H9 (cell line): Measurements from ENCODE around the gene FLT3LG. TPM values are rescaled to one million over a fixed set of nuclear protein-coding genes. Genes with fewer than 3 reads are reported as not detected.

Source experiments
- DNase-seq: peaks from one replicate; pipeline ENCODE4 v3.0.0-alpha.2; 2017
- H2AFZ ChIP-seq: one replicate; pipeline ENCODE4 v1.6.1; 2013; ENCODE audit warnings: mild to moderate bottlenecking, low read length, control low read depth, moderate library complexity
- H2AK5ac ChIP-seq: 2 replicates; pipeline ENCODE4 v1.6.1; 2013; ENCODE audit warnings: low read length, control low read depth, mixed read lengths; ENCODE audit not compliant: insufficient read length
- H2BK120ac ChIP-seq: one replicate; pipeline ENCODE4 v1.6.1; 2013; ENCODE audit warnings: low read depth, mild to moderate bottlenecking, low read length, control low read depth, inconsistent platforms; ENCODE audit not compliant: poor library complexity, severe bottlenecking
- H2BK12ac ChIP-seq: 2 replicates; pipeline ENCODE4 v1.6.1; 2013; ENCODE audit warnings: low read length, control low read depth, mixed read lengths, low read depth; ENCODE audit not compliant: insufficient read length
- H2BK15ac ChIP-seq: 2 replicates; pipeline ENCODE4 v1.6.1; 2013; ENCODE audit warnings: low read depth, low read length, control low read depth
- H2BK20ac ChIP-seq: one replicate; pipeline ENCODE4 v1.6.1; 2013; ENCODE audit warnings: low read depth, mild to moderate bottlenecking, low read length, control low read depth, inconsistent platforms; ENCODE audit not compliant: poor library complexity, severe bottlenecking
- H2BK5ac ChIP-seq: 2 replicates; pipeline ENCODE4 v1.6.1; 2013; ENCODE audit warnings: low read length, control low read depth, mixed read lengths; ENCODE audit not compliant: insufficient read length
- H3K14ac ChIP-seq: 2 replicates; pipeline ENCODE4 v1.6.1; 2013; ENCODE audit warnings: low read length, control low read depth; ENCODE audit not compliant: insufficient read depth
- H3K18ac ChIP-seq: 2 replicates; pipeline ENCODE4 v1.6.1; 2013; ENCODE audit warnings: low read depth, mild to moderate bottlenecking, mixed read lengths, low read length, control low read depth; ENCODE audit not compliant: insufficient read length
- H3K23ac ChIP-seq: 2 replicates; pipeline ENCODE4 v1.6.1; 2013; ENCODE audit warnings: low read length, control low read depth, mixed read lengths, low read depth; ENCODE audit not compliant: insufficient read length
- H3K23me2 ChIP-seq: 2 replicates; pipeline ENCODE4 v1.6.1; 2013; ENCODE audit warnings: low read depth, mild to moderate bottlenecking, mixed read lengths, low read length, control low read depth; ENCODE audit not compliant: insufficient read length, poor library complexity, severe bottlenecking
- H3K27ac ChIP-seq: 2 replicates; pipeline ENCODE4 v1.5.1; 2013; ENCODE audit warnings: low read length, control low read depth, mixed read lengths, low read depth; ENCODE audit not compliant: insufficient read length
- H3K27me3 ChIP-seq: 2 replicates; pipeline ENCODE4 v1.6.1; 2013; ENCODE audit warnings: low read length, control low read depth, inconsistent platforms; ENCODE audit not compliant: insufficient read depth
- H3K4ac ChIP-seq: 2 replicates; pipeline ENCODE4 v1.6.1; 2013; ENCODE audit warnings: low read depth, mild to moderate bottlenecking, control low read depth, inconsistent platforms, low read length, moderate library complexity
- H3K4me1 ChIP-seq: 2 replicates; pipeline ENCODE4 v1.6.1; 2013; ENCODE audit warnings: low read length, control low read depth, inconsistent platforms; ENCODE audit not compliant: insufficient read depth
- H3K4me2 ChIP-seq: 2 replicates; pipeline ENCODE4 v1.6.1; 2013; ENCODE audit warnings: low read length, control low read depth, mixed read lengths; ENCODE audit not compliant: insufficient read length, insufficient read depth
- H3K56ac ChIP-seq: 2 replicates; pipeline ENCODE4 v1.6.1; 2013; ENCODE audit warnings: low read depth, mild to moderate bottlenecking, mixed read lengths, low read length, control low read depth; ENCODE audit not compliant: insufficient read length
- H3K79me1 ChIP-seq: 2 replicates; pipeline ENCODE4 v1.6.1; 2013; ENCODE audit warnings: low read depth, mild to moderate bottlenecking, moderate library complexity, low read length, control low read depth, inconsistent platforms; ENCODE audit not compliant: insufficient read depth, poor library complexity, severe bottlenecking
- H3K79me2 ChIP-seq: 2 replicates; pipeline ENCODE4 v1.6.1; 2013; ENCODE audit warnings: low read length, control low read depth, inconsistent platforms; ENCODE audit not compliant: insufficient read depth
- H3K9ac ChIP-seq: 2 replicates; pipeline ENCODE4 v1.6.1; 2013; ENCODE audit warnings: low read length, control low read depth, mixed read lengths; ENCODE audit not compliant: insufficient read length; ENCODE audit errors: extremely low read depth
- H3K9me3 ChIP-seq: one replicate; pipeline ENCODE4 v1.6.1; 2013; ENCODE audit warnings: low read depth, low read length, inconsistent platforms; ENCODE audit not compliant: control insufficient read depth
- H3T11ph ChIP-seq: one replicate; pipeline ENCODE4 v1.6.1; 2013; ENCODE audit warnings: mild to moderate bottlenecking, low read length, control low read depth, inconsistent platforms
- H4K20me1 ChIP-seq: one replicate; pipeline ENCODE4 v1.6.1; 2013; ENCODE audit not compliant: control insufficient read depth, insufficient read length, insufficient read depth
- H4K5ac ChIP-seq: 2 replicates; pipeline ENCODE4 v1.6.1; 2013; ENCODE audit warnings: low read depth, mild to moderate bottlenecking, mixed read lengths, low read length, control low read depth; ENCODE audit not compliant: insufficient read length
- H4K8ac ChIP-seq: replicated peaks from 2 replicates; pipeline ENCODE4 v1.6.1; 2013; ENCODE audit warnings: low read length, control low read depth, mixed read lengths, low read depth; ENCODE audit not compliant: insufficient read length
- H4K91ac ChIP-seq: 2 replicates; pipeline ENCODE4 v1.6.1; 2013; ENCODE audit warnings: low read depth, mild to moderate bottlenecking, moderate library complexity, mixed read lengths, low read length, control low read depth; ENCODE audit not compliant: insufficient read length
- H3K27ac Mint-ChIP-seq, 3 experiments: 2 replicates in 2 of 3; 3 replicates in 1 of 3; pipeline ENCODE4 v1.8.0; 2020 to 2021; ENCODE audit warnings: mixed read lengths in 3 of 3, mild to moderate bottlenecking in 1 of 3, moderate library complexity in 1 of 3
- H3K27me3 Mint-ChIP-seq: 2 replicates; pipeline ENCODE4 v1.8.0; 2021; ENCODE audit warnings: low read depth, mild to moderate bottlenecking, moderate library complexity, mixed read lengths
- H3K36me3 Mint-ChIP-seq, 3 experiments: 2 replicates in 2 of 3; 3 replicates in 1 of 3; pipeline ENCODE4 v1.8.0; 2020 to 2021; ENCODE audit warnings: low read depth in 3 of 3, mixed read lengths in 3 of 3; ENCODE audit not compliant: insufficient read depth in 1 of 3
- H3K4me1 Mint-ChIP-seq, 2 experiments: 2 replicates each; pipeline ENCODE4 v1.8.0; 2020; ENCODE audit warnings: mixed read lengths in 2 of 2
- H3K4me3 Mint-ChIP-seq, 2 experiments: 2 replicates in 1 of 2; 3 replicates in 1 of 2; pipeline ENCODE4 v1.8.0; 2020 to 2021; ENCODE audit warnings: mild to moderate bottlenecking in 2 of 2, mixed read lengths in 2 of 2, moderate library complexity in 1 of 2
- H3K9me3 Mint-ChIP-seq, 2 experiments: 2 replicates in 1 of 2; 3 replicates in 1 of 2; pipeline ENCODE4 v1.8.0; 2020; ENCODE audit warnings: mild to moderate bottlenecking in 2 of 2, mixed read lengths in 2 of 2, moderate library complexity in 1 of 2
- WGBS: extraction: QIAGEN DNeasy Blood & Tissue Kit; methylation state at CpG from one replicate; pipeline ENCODE4 v1.1.7; 2013; ENCODE audit warnings: missing lambda C conversion rate, low lambda C conversion rate, mixed read lengths; ENCODE audit not compliant: insufficient read length; ENCODE audit errors: extremely low coverage; 5-methylcytosine and 5-hydroxymethylcytosine counted together
- total RNA-seq: library from RNA; stranded (reverse); gene quantifications from 2 replicates; pipeline ENCODE4 v1.2.1, GENCODE V29; 2021
- TF ChIP-seq, protein P1 (sequence below): fragments of 200-600 bp; sonication (generic); conservative IDR thresholded peaks from 3 replicates; pipeline ENCODE4 v1.8.0; 2021; ENCODE audit warnings: antibody characterized with exemption, mild to moderate bottlenecking

Gene FLT3LG
- total RNA-seq, 1 experiment from 2014 or later: 2.1 TPM

DNA sequence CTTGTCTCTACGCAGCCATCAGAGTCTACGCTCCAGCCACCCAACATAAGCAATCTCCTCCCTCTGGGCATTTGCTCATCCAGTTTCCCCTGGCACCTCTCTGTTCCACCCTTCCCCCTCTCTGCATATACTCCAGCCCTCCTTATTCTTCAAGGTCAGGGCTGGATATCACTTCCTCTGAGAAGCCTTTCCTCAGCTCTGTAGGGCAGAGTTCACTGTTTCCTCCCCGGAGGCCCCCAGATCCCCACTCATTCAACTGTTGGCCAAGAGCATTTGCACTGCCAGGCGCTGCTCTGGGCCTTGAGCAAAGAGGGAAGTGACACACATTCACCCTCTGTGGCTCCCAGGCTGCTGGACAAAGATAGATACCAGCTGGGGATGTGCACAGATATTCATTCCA is 41.8 kb downstream of the FLT3LG start:
- H3K23me2 ChIP-seq: peaks cover 15% of the 10 kb centered on the region
- no peak overlapping the region for H3K27ac ChIP-seq
- H3T11ph ChIP-seq: no peak overlapping the region
- no peak for DNase-seq
- H3K4me1 ChIP-seq: no peaks in the 10 kb centered on the region
- H4K20me1 ChIP-seq: no peaks in the 10 kb centered on the region
- H3K27me3 ChIP-seq: no peaks in the 10 kb centered on the region
- no peak overlapping the region for H3K4ac ChIP-seq
- H3K4me3 Mint-ChIP-seq: peak overlapping the region in 1 of 2 experiments; percentile 2; a peak in 1 of 5 replicates
- H2BK20ac ChIP-seq: no peak overlapping the region
- no peak overlapping the region for H2AK5ac ChIP-seq
- H3K36me3 Mint-ChIP-seq: peaks cover 6 to 32% (median 18%) of the 10 kb centered on the region in 3 experiments; a peak in 6 of 7 replicates
- no peaks in the 10 kb centered on the region; a peak in 1 of 5 replicates for H3K9me3 Mint-ChIP-seq
- H3K9me3 ChIP-seq: no peaks in the 10 kb centered on the region
- H4K5ac ChIP-seq: no peak overlapping the region
- H3K79me2 ChIP-seq: no peaks in the 10 kb centered on the region; the same call in 1 of the 2 replicates
- no peak overlapping the region for H3K23ac ChIP-seq
- WGBS: no CpG with 5 or more reads among the region's 4 CpGs
- H3K9ac ChIP-seq: no peak overlapping the region
- H3K14ac ChIP-seq: no peak overlapping the region
- H3K27me3 Mint-ChIP-seq: no peaks in the 10 kb centered on the region; the same call in 1 of the 2 replicates
- H2BK5ac ChIP-seq: no peak overlapping the region
- H2BK120ac ChIP-seq: no peak overlapping the region
- no peak overlapping the region for H2AFZ ChIP-seq
- no peak overlapping the region for H4K8ac ChIP-seq
- H3K56ac ChIP-seq: no peak overlapping the region
- no peak overlapping the region for H3K4me2 ChIP-seq
- H4K91ac ChIP-seq: no peak overlapping the region
- H2BK15ac ChIP-seq: no peak overlapping the region
- no peak overlapping the region for H3K18ac ChIP-seq
- H3K79me1 ChIP-seq: no peaks in the 10 kb centered on the region
- peak overlapping the region; percentile 52 to 89 (median 81); a peak in 4 of 7 replicates for H3K27ac Mint-ChIP-seq
- TF ChIP-seq, protein P1, sequence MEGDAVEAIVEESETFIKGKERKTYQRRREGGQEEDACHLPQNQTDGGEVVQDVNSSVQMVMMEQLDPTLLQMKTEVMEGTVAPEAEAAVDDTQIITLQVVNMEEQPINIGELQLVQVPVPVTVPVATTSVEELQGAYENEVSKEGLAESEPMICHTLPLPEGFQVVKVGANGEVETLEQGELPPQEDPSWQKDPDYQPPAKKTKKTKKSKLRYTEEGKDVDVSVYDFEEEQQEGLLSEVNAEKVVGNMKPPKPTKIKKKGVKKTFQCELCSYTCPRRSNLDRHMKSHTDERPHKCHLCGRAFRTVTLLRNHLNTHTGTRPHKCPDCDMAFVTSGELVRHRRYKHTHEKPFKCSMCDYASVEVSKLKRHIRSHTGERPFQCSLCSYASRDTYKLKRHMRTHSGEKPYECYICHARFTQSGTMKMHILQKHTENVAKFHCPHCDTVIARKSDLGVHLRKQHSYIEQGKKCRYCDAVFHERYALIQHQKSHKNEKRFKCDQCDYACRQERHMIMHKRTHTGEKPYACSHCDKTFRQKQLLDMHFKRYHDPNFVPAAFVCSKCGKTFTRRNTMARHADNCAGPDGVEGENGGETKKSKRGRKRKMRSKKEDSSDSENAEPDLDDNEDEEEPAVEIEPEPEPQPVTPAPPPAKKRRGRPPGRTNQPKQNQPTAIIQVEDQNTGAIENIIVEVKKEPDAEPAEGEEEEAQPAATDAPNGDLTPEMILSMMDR: no peak
- peaks cover 18 to 26% of the 10 kb centered on the region in 2 experiments for H3K4me1 Mint-ChIP-seq
- no peak overlapping the region for H2BK12ac ChIP-seq
